Endothelial cell of umbilical vein (primary cell): Measurements from ENCODE around the gene SLFN12L. TPM values are rescaled to one million over a fixed set of nuclear protein-coding genes. Genes with fewer than 3 reads are reported as not detected.

Experiments used
- BruUV-seq: library from RNA; stranded (reverse); fragments of 400-500 nt; replicated peaks from 2 replicates; lab custom pipeline; 2021; lab: Mats Ljungman, UMichigan
- CTCF ChIA-PET: fragments of 300-600, 350-600 bp; sonication (Branson Sonifier 250); formaldehyde crosslinking; loops from one replicate; lab custom pipeline; 2021; ENCODE audit warnings: antibody characterized with exemption, inconsistent platforms; lab: Charles Lee
- POLR2A ChIA-PET: fragments of 300-600, 350-600 bp; sonication (Branson Sonifier 250); formaldehyde crosslinking; loops from one replicate; lab custom pipeline; 2021; ENCODE audit warnings: antibody characterized with exemption, inconsistent platforms; lab: Charles Lee
- DNase-seq: peaks from one replicate; pipeline ENCODE4 v3.0.0-alpha.2; 2011; ENCODE audit warnings: low read depth, low spot score
- FAIRE-seq: peaks from 2 replicates; lab custom pipeline; 2011; peaks lifted over from hg19 to GRCh38; lab: Jason Lieb, UNC
- H2AFZ ChIP-seq: 2 replicates; pipeline ENCODE4 v1.6.0; 2012; ENCODE audit warnings: low read depth, low read length, control low read depth, inconsistent platforms
- H3K27ac ChIP-seq: 2 replicates; pipeline ENCODE4 v1.5.1; 2011; ENCODE audit warnings: low read depth, mild to moderate bottlenecking, control low read depth, low read length, moderate library complexity; ENCODE audit not compliant: insufficient read depth
- H3K27me3 ChIP-seq, 2 experiments: 2 replicates each; pipeline versions ENCODE4 v1.6.0 to v1.6.1; 2011; ENCODE audit warnings: low read length in 2 of 2, mixed read lengths in 1 of 2; ENCODE audit not compliant: control insufficient read depth in 2 of 2, insufficient read depth in 2 of 2
- H3K36me3 ChIP-seq, 2 experiments: 2 replicates in 1 of 2; 3 replicates in 1 of 2; pipeline ENCODE4 v1.5.1; 2011; ENCODE audit warnings: low read length in 2 of 2, mild to moderate bottlenecking in 1 of 2, moderate library complexity in 1 of 2; ENCODE audit not compliant: control insufficient read depth in 2 of 2, insufficient read depth in 2 of 2; ENCODE audit errors: extremely low read depth in 1 of 2
- H3K4me1 ChIP-seq: 3 replicates; pipeline ENCODE4 v1.5.1; 2011; ENCODE audit warnings: mild to moderate bottlenecking, low read length; ENCODE audit not compliant: control insufficient read depth, insufficient read depth; ENCODE audit errors: extremely low read depth
- H3K4me2 ChIP-seq: 2 replicates; pipeline ENCODE4 v1.6.1; 2011; ENCODE audit warnings: low read length, control low read depth, mixed read lengths; ENCODE audit not compliant: insufficient read depth
- H3K4me3 ChIP-seq, 3 experiments: fragments of 200-600 bp in 1 of 3; sonication (generic), shearing (Covaris generic) in 1 of 3; replicated peaks in 1 of 3; 2 replicates each; pipeline ENCODE4 v1.5.1; 2011 to 2016; ENCODE audit warnings: control low read depth in 3 of 3, low read length in 3 of 3, mild to moderate bottlenecking in 2 of 3, inconsistent platforms in 1 of 3, low read depth in 1 of 3, moderate library complexity in 1 of 3; ENCODE audit not compliant: insufficient read depth in 1 of 3
- H3K79me2 ChIP-seq: 2 replicates; pipeline ENCODE4 v1.6.0; 2012; ENCODE audit warnings: low read length, inconsistent platforms; ENCODE audit not compliant: control insufficient read depth, insufficient read depth
- H3K9ac ChIP-seq: replicated peaks from 2 replicates; pipeline ENCODE3; 2011; ENCODE audit warnings: low read length, control low read depth; ENCODE audit not compliant: insufficient read depth; ENCODE audit errors: extremely low read depth
- H3K9me1 ChIP-seq: replicated peaks from 3 replicates; pipeline ENCODE4 v1.6.0; 2011; ENCODE audit warnings: mild to moderate bottlenecking, low read length; ENCODE audit not compliant: control insufficient read depth, insufficient read depth; ENCODE audit errors: extremely low read depth
- H3K9me3 ChIP-seq: replicated peaks from 2 replicates; pipeline ENCODE4 v1.5.1; 2012; ENCODE audit warnings: low read length, inconsistent platforms; ENCODE audit not compliant: control insufficient read depth, insufficient read depth
- H4K20me1 ChIP-seq: replicated peaks from 2 replicates; pipeline ENCODE3; 2011; ENCODE audit warnings: mild to moderate bottlenecking, low read length; ENCODE audit not compliant: control insufficient read depth, insufficient read depth; ENCODE audit errors: extremely low read depth
- CTCF ChIP-seq, 2 donors: IDR thresholded peaks; 1 replicate in 1 of 2; 2 replicates in 1 of 2; pipeline ENCODE4 v1.5.1; 2011; ENCODE audit warnings: low read length in 2 of 2, mild to moderate bottlenecking in 2 of 2, moderate library complexity in 2 of 2, control low read depth in 1 of 2, inconsistent platforms in 1 of 2, low read depth in 1 of 2; ENCODE audit not compliant: insufficient read depth in 1 of 2; ENCODE audit errors: extremely low read depth in 1 of 2
- EZH2 ChIP-seq: IDR thresholded peaks from 2 replicates; pipeline ENCODE4 v1.6.1; 2012; ENCODE audit warnings: borderline replicate concordance, low read depth, mild to moderate bottlenecking, moderate library complexity, low read length, inconsistent platforms; ENCODE audit not compliant: severe bottlenecking
- FOS ChIP-seq: IDR thresholded peaks from 2 replicates; pipeline ENCODE4 v1.6.1; 2011; ENCODE audit warnings: mild to moderate bottlenecking, low read length, moderate library complexity, borderline replicate concordance; ENCODE audit not compliant: insufficient read depth
- GATA2 ChIP-seq: IDR thresholded peaks from 2 replicates; pipeline ENCODE4 v1.7.0; 2011; ENCODE audit warnings: low read depth, mild to moderate bottlenecking, moderate library complexity, mixed read lengths, low read length; ENCODE audit not compliant: insufficient read length, insufficient read depth
- JUN ChIP-seq: IDR thresholded peaks from 2 replicates; pipeline ENCODE4 v1.6.1; 2011; ENCODE audit warnings: borderline replicate concordance, low read depth; ENCODE audit not compliant: insufficient read length, insufficient read depth
- MAX ChIP-seq: IDR thresholded peaks from 2 replicates; pipeline ENCODE4 v1.6.1; 2011; ENCODE audit not compliant: insufficient read depth, insufficient read length
- MYC ChIP-seq: IDR thresholded peaks from one replicate; pipeline ENCODE4 v1.6.1; 2011; ENCODE audit warnings: mild to moderate bottlenecking, low read depth, low read length
- POLR2A ChIP-seq: IDR thresholded peaks from 2 replicates; pipeline ENCODE4 v1.6.1; 2012; ENCODE audit warnings: low read depth, mild to moderate bottlenecking, control low read depth, low read length
- POLR2AphosphoS5 ChIP-seq: IDR thresholded peaks from 2 replicates; pipeline ENCODE4 v1.6.1; 2012; ENCODE audit warnings: low read depth, mild to moderate bottlenecking, control low read depth, low read length, moderate library complexity; ENCODE audit not compliant: insufficient read depth
- dilution Hi-C: fragments of 300-500 bp; cut with MboI; formaldehyde crosslinking; loops from one replicate; pipeline ENCODE4 v1.15.0; 2019; ENCODE audit warnings: low sequenced_read_pairs; ENCODE audit not compliant: extremely low pct_ligation_motif_present
- intact Hi-C: fragments of 100-400 bp; cut with micrococcal nuclease; formaldehyde crosslinking; loops from one replicate; pipeline ENCODE4 v1.10.0; 2022
- polyA plus RNA-seq, 4 experiments: library from polyadenylated mRNA; depleted of rRNA in 3 of 4; stranded (reverse) in 3 of 4; unstranded in 1 of 4; fragments of >200 nt; gene quantifications; 2 replicates each; pipeline versions ENCODE4 v1.2.1 to v1.2.3, GENCODE V29; 2011 to 2012; ENCODE audit warnings: missing spikeins in 1 of 4
- total RNA-seq: library from RNA; stranded (reverse); gene quantifications from 2 replicates; pipeline ENCODE4 v1.2.3, GENCODE V29; 2021

Gene SLFN12L
- total and polyA plus RNA-seq, 2 donors (not counting 3 experiments of a cell fraction or from before 2014, with no cell fraction given) = not detected

GRCh38 chr17:35429702-35430101 is 107.8 kb downstream of the SLFN12L start:
- intact Hi-C loops (loop anchor here (5.0 to 10.0 kb wide), 3 partner anchors 255 to 1177 kb away; partner anchors contain the start of gene TAF15), dilution Hi-C loops (no loop called here)
- H3K27me3 ChIP-seq = no peaks in the 10 kb centered on the region
- H3K36me3 ChIP-seq = peaks cover 0 to 3% of the 10 kb centered on the region in 2 experiments
- H3K9ac ChIP-seq = no peak overlapping the region
- CTCF ChIA-PET = interaction anchor here (0.8 to 1.3 kb wide), 3 partner anchors 104 to 242 kb away, joined by 3 read pairs; no protein-coding TSS in a partner anchor
- H3K4me2 ChIP-seq = no peak overlapping the region
- no peak for DNase-seq
- no peaks in the 10 kb centered on the region for H3K9me3 ChIP-seq
- H3K4me1 ChIP-seq = peaks cover 23% of the 10 kb centered on the region
- H2AFZ ChIP-seq = no peak overlapping the region
- H4K20me1 ChIP-seq = peaks cover 3% of the 10 kb centered on the region
- H3K27ac ChIP-seq = no peak overlapping the region
- no TSS peak for BruUV-seq
- H3K9me1 ChIP-seq = no peaks in the 10 kb centered on the region
- POLR2A ChIA-PET = no interaction called here
- peaks cover 64% of the 10 kb centered on the region for H3K79me2 ChIP-seq
- no peak for FAIRE-seq
- no peak overlapping the region for H3K4me3 ChIP-seq
- no peak for TF ChIP-seq FOS
- no peak for TF ChIP-seq CTCF (IDR thresholded peaks at IDR 0.05; ENCODE audit: extremely low read depth in 1 of 2, insufficient read depth in 1 of 2, low read depth in 1 of 2, low read length in 2 of 2)
- no peak for TF ChIP-seq POLR2AphosphoS5
- TF ChIP-seq JUN = no peak
- TF ChIP-seq MAX = no peak
- no peak for TF ChIP-seq MYC
- no peak for TF ChIP-seq GATA2
- TF ChIP-seq EZH2 = no peak
- TF ChIP-seq POLR2A = no peak
